Caco-2 (cell line): ENCODE results near the gene MOB2. TPM values are rescaled to one million over a fixed set of nuclear protein-coding genes. Genes with fewer than 3 reads are reported as not detected.

ENCODE experiments used
- BruUV-seq: library from RNA; stranded (reverse); fragments of 400-500 nt; replicated peaks from 2 replicates; lab custom pipeline; 2021; lab: Mats Ljungman, UMichigan
- CTCF ChIA-PET: fragments of 300-600 bp; sonication (Branson Sonifier 250); formaldehyde crosslinking; loops from one replicate; lab custom pipeline; 2022; ENCODE audit warnings: antibody characterized with exemption; lab: Charles Lee
- POLR2A ChIA-PET: fragments of 300-600 bp; sonication (Branson Sonifier 250); formaldehyde crosslinking; loops from one replicate; lab custom pipeline; 2022; ENCODE audit warnings: antibody characterized with exemption; lab: Charles Lee
- DNase-seq, 2 experiments: peaks; one replicate each; pipeline versions ENCODE4 v3.0.0 to v3.0.0-alpha.2; 2020 to 2022
- H3K27me3 ChIP-seq: replicated peaks from 2 replicates; pipeline ENCODE4 v1.6.0; 2011; ENCODE audit warnings: low read length; ENCODE audit not compliant: control insufficient read depth, insufficient read depth
- H3K36me3 ChIP-seq: 2 replicates; pipeline ENCODE4 v1.5.1; 2011; ENCODE audit warnings: low read length; ENCODE audit not compliant: control insufficient read depth, insufficient read depth
- H3K4me1 ChIP-seq: fragments of 250-450 bp; sonication (Bioruptor Pico); 2 replicates; pipeline ENCODE4 v1.5.1; 2020; ENCODE audit warnings: mild to moderate bottlenecking
- H3K4me3 ChIP-seq: 2 replicates; pipeline ENCODE4 v1.5.1; 2011; ENCODE audit warnings: low read depth, mild to moderate bottlenecking, control low read depth, low read length
- H3K9me3 ChIP-seq: fragments of 250-450 bp; sonication (Bioruptor Pico); 2 replicates; pipeline ENCODE4 v1.5.1; 2020; ENCODE audit warnings: mild to moderate bottlenecking, moderate library complexity
- H3K27ac Mint-ChIP-seq: one replicate; pipeline ENCODE4 v1.8.0; 2022; ENCODE audit warnings: mixed read lengths; ENCODE audit not compliant: unreplicated experiment
- H3K27me3 Mint-ChIP-seq: one replicate; pipeline ENCODE4 v1.8.0; 2022; ENCODE audit warnings: mixed read lengths; ENCODE audit not compliant: insufficient read depth, unreplicated experiment
- H3K36me3 Mint-ChIP-seq: one replicate; pipeline ENCODE4 v1.8.0; 2022; ENCODE audit warnings: mild to moderate bottlenecking, mixed read lengths; ENCODE audit not compliant: insufficient read depth, unreplicated experiment
- H3K4me1 Mint-ChIP-seq: one replicate; pipeline ENCODE4 v1.8.0; 2022; ENCODE audit warnings: low read depth, mixed read lengths; ENCODE audit not compliant: unreplicated experiment
- H3K4me3 Mint-ChIP-seq: one replicate; pipeline ENCODE4 v1.8.0; 2022; ENCODE audit warnings: mild to moderate bottlenecking, moderate library complexity, mixed read lengths; ENCODE audit not compliant: unreplicated experiment
- H3K9me3 Mint-ChIP-seq: one replicate; pipeline ENCODE4 v1.8.0; 2022; ENCODE audit warnings: mixed read lengths; ENCODE audit not compliant: unreplicated experiment
- intact Hi-C: fragments of 100-400 bp; cut with micrococcal nuclease; formaldehyde crosslinking; loops from one replicate; pipeline ENCODE4 v1.10.0; 2022; ENCODE audit not compliant: unreplicated experiment
- total RNA-seq: library from RNA; stranded (reverse); gene quantifications from 2 replicates; pipeline ENCODE4 v1.2.3, GENCODE V29; 2022
- TF ChIP-seq, protein P1 (sequence below), 2 experiments: fragments of 200-600 bp in 1 of 2; IDR thresholded peaks; 1 replicate in 1 of 2; 2 replicates in 1 of 2; pipeline versions ENCODE4 v1.5.1 to v1.8.0; 2011 to 2022; ENCODE audit warnings: antibody characterized with exemption in 1 of 2, control low read depth in 1 of 2, inconsistent platforms in 1 of 2, low read depth in 1 of 2, low read length in 1 of 2, mild to moderate bottlenecking in 1 of 2, moderate library complexity in 1 of 2; ENCODE audit not compliant: insufficient read depth in 1 of 2, severe bottlenecking in 1 of 2, unreplicated experiment in 1 of 2

MOB2 gene
- total RNA-seq, 1 experiment from 2014 or later = 32.7 TPM

- intact Hi-C loops = no loop called here
- H3K4me3 Mint-ChIP-seq = no peak overlapping the region
- POLR2A ChIA-PET = no interaction called here
- no peak for DNase-seq
- H3K4me1 Mint-ChIP-seq = no peaks in the 10 kb centered on the region
- Histone ChIP-seq H3K36me3 (no peaks in the 10 kb centered on the region), H3K9me3 (no peaks in the 10 kb centered on the region), H3K4me1 (peaks cover 9% of the 10 kb centered on the region), H3K27me3 (no peaks in the 10 kb centered on the region), H3K4me3 (no peak overlapping the region)
- BruUV-seq = no TSS peak
- TF ChIP-seq, protein P1, sequence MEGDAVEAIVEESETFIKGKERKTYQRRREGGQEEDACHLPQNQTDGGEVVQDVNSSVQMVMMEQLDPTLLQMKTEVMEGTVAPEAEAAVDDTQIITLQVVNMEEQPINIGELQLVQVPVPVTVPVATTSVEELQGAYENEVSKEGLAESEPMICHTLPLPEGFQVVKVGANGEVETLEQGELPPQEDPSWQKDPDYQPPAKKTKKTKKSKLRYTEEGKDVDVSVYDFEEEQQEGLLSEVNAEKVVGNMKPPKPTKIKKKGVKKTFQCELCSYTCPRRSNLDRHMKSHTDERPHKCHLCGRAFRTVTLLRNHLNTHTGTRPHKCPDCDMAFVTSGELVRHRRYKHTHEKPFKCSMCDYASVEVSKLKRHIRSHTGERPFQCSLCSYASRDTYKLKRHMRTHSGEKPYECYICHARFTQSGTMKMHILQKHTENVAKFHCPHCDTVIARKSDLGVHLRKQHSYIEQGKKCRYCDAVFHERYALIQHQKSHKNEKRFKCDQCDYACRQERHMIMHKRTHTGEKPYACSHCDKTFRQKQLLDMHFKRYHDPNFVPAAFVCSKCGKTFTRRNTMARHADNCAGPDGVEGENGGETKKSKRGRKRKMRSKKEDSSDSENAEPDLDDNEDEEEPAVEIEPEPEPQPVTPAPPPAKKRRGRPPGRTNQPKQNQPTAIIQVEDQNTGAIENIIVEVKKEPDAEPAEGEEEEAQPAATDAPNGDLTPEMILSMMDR (IDR thresholded peaks at IDR 0.05; ENCODE audit: insufficient read depth in 1 of 2, low read depth in 1 of 2, low read length in 1 of 2, severe bottlenecking in 1 of 2, unreplicated experiment in 1 of 2) = no peak
- H3K27ac Mint-ChIP-seq = no peak overlapping the region
- no peaks in the 10 kb centered on the region for H3K27me3 Mint-ChIP-seq
- CTCF ChIA-PET = no interaction called here
- H3K9me3 Mint-ChIP-seq = no peaks in the 10 kb centered on the region
- peaks cover 8% of the 10 kb centered on the region for H3K36me3 Mint-ChIP-seq
Measured at GRCh38 chr11:1519028-1520010, 32.7 kb upstream of the MOB2 start.

- ChIA-PET POLR2A (no interaction called here), CTCF (no interaction called here)
- no peak for DNase-seq
- TF ChIP-seq, protein P1 (IDR thresholded peaks at IDR 0.05; ENCODE audit: insufficient read depth in 1 of 2, low read depth in 1 of 2, low read length in 1 of 2, severe bottlenecking in 1 of 2, unreplicated experiment in 1 of 2) = no peak
- H3K4me1 Mint-ChIP-seq = peaks cover 3% of the 10 kb centered on the region
- H3K36me3 Mint-ChIP-seq = peaks cover 9% of the 10 kb centered on the region
- no TSS peak for BruUV-seq
- intact Hi-C loops = no loop called here
- H3K36me3 ChIP-seq = no peaks in the 10 kb centered on the region
- peaks cover 2% of the 10 kb centered on the region for H3K4me1 ChIP-seq
- no peaks in the 10 kb centered on the region for H3K27me3 ChIP-seq
- no peak overlapping the region for H3K27ac Mint-ChIP-seq
- no peaks in the 10 kb centered on the region for H3K27me3 Mint-ChIP-seq
- no peak overlapping the region for H3K4me3 ChIP-seq
- no peaks in the 10 kb centered on the region for H3K9me3 Mint-ChIP-seq
- H3K9me3 ChIP-seq = no peaks in the 10 kb centered on the region
- H3K4me3 Mint-ChIP-seq = no peak overlapping the region
Measured at GRCh38 chr11:1518301-1518700, 31.7 kb upstream of the MOB2 start.

DNA sequence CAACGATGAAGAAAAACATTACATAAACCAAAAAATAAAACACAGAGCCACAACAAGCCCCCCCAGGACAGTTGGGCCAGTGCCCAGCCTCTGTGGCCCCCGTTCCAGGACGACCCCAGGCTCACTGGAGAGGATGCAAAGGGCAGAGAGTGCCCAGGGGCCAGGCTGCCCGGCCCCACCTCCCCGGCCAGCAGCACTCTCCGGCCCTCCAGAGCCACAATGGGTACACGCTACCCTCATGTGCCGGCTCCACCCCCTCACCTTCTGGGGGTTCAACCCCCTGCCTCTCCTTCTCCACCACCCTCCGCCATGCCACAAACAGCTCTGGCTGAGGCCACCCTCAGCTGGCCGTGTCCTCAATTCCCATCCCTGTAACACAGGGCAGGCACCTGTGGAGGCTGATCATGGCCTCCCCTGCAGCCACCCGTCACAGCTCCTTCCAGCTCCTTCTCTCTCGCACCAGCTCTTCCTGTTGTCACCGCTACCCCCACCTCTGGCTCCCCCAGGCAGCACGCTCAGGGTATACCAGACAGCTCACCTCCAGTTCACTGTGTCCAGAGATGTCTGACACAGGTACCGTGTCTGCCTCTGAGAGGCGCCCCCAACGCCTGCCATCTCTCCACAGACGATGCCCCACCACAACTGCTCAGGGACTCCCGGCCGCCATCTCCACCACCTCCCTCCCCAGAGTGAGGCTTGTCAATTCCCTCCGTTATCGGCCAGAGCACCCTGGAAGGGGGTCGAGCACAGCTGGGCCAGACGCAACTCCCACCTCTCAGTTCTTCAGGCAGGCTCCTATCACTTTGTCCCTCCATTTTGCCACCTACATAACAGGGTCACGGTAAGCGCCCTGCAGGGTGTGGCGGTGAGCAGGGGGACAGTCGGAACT is 30.8 kb upstream of the MOB2 start:
- CTCF ChIA-PET = no interaction called here
- peaks cover 9% of the 10 kb centered on the region for H3K36me3 Mint-ChIP-seq
- intact Hi-C loops = no loop called here

More for the DNA sequence above, 30.8 kb upstream of the MOB2 start:
- Histone ChIP-seq H3K27me3 (no peaks in the 10 kb centered on the region), H3K36me3 (no peaks in the 10 kb centered on the region), H3K4me1 (no peaks in the 10 kb centered on the region), H3K9me3 (no peaks in the 10 kb centered on the region), H3K4me3 (no peak overlapping the region)
- H3K27me3 Mint-ChIP-seq = no peaks in the 10 kb centered on the region
- H3K27ac Mint-ChIP-seq = no peak overlapping the region
- TF ChIP-seq, protein P1 (IDR thresholded peaks at IDR 0.05; ENCODE audit: insufficient read depth in 1 of 2, low read depth in 1 of 2, low read length in 1 of 2, severe bottlenecking in 1 of 2, unreplicated experiment in 1 of 2) = no peak
- POLR2A ChIA-PET = no interaction called here
- DNase-seq = no peak
- no peaks in the 10 kb centered on the region for H3K9me3 Mint-ChIP-seq
- H3K4me1 Mint-ChIP-seq = peaks cover 8% of the 10 kb centered on the region
- BruUV-seq = no TSS peak
- no peak overlapping the region for H3K4me3 Mint-ChIP-seq
